ENCODE measurements around the gene METTL26. TPM values are rescaled to one million over a fixed set of nuclear protein-coding genes. Genes with fewer than 3 reads are reported as not detected.

The METTL26 gene
- total and polyA plus RNA-seq, 8 donors = 18.8 to 130 (median 27.2) TPM

DNA sequence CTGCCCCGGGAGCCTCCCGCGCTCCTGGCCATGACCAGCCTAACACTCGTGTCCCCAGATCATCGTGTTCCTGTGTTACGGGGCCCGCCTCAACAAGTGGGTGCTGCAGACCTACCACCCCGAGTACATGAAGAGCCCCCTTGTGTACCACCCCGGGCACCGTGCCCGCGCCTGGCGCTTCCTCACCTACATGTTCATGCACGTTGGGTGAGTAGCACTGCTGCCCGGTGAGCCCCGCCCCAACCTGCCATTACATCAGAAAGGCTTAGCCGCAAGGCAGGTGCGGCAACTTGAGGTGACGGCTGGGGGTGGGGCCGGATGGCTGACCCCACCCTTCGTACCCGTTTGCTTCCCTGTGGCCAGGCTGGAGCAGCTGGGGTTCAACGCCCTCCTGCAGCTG lies 40.8 kb upstream of the METTL26 start:
- DNase-seq (peak in 2 of 6 donors; percentile 33 to 84), FAIRE-seq (no peak), ATAC-seq (no peak)
- WGBS, 2 donors = 76 to 82% methylated on average over 23 of the region's 23 CpGs
- Histone ChIP-seq H3K4me3 (no peak overlapping the region), H3K9me3 (no peaks in the 10 kb centered on the region), H3K27ac (no peak overlapping the region), H3K27me3 (no peaks in the 10 kb centered on the region), H3K36me3 (peaks cover 0 to 19% (median 17%) of the 10 kb centered on the region in 3 donors), H3K4me1 (peaks cover 9 to 11% (median 9%) of the 10 kb centered on the region in 3 donors)
- intact Hi-C loops (cut with DNase I) = no loop called here
- no peak for TF ChIP-seq CTCF (IDR thresholded peaks at IDR 0.05)

GRCh38 chr16:676565-676902 lies 40.4 kb upstream of the METTL26 start:
- intact Hi-C loops (cut with DNase I) = no loop called here

DNA sequence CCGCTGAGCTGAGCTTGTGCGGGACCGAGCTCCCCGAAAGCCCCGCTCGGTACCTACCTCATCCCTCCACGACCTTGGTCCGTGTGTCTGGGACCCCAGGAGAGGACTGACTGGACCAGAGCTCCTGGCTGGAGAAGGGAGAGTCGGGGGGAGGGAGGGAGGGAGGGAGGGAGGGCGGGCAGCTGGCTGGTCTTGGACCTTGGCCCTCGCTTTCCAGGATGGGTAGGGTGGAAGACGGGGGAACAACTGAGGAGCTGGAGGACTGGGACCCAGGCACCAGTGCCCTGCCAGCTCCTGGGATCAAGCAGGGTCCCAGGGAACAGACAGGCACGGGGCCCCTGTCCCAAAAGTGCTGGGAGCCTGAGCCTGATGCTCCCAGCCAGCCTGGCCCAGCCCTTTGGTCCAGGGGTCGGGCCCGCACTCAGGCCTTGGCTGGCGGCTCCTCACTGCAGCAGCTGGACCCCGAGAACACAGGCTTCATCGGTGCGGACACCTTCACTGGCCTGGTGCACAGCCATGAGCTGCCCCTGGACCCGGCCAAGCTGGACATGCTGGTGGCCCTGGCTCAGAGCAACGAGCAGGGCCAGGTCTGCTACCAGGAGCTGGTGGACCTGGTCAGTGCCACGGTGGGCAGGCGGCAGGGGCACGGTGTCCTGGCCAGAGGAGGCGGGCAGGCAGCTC lies 39.9 kb upstream of the METTL26 start:
- Histone ChIP-seq H3K27me3 (no peaks in the 10 kb centered on the region), H3K4me1 (peaks cover under 1 to 2% (median 1%) of the 10 kb centered on the region in 3 donors), H3K36me3 (peaks cover 0 to 21% (median 20%) of the 10 kb centered on the region in 3 donors), H3K9me3 (no peaks in the 10 kb centered on the region), H3K27ac (no peak overlapping the region), H3K4me3 (peak overlapping the region in 2 of 4 donors; percentile 30 to 35)
- WGBS, 2 donors = 42 to 46% methylated on average over 24 to 25 of the region's 25 CpGs
- no peak for TF ChIP-seq CTCF (IDR thresholded peaks at IDR 0.05)
- DNase-seq (peak in 1 of 6 donors; percentile 87), ATAC-seq (no peak), FAIRE-seq (no peak)
- intact Hi-C loops (cut with DNase I) = no loop called here

More at GRCh38 chr16:676565-676902, 40.4 kb upstream of the METTL26 start:
- Histone ChIP-seq H3K9me3 (no peaks in the 10 kb centered on the region), H3K4me3 (no peak overlapping the region), H3K27ac (no peak overlapping the region), H3K27me3 (no peaks in the 10 kb centered on the region), H3K36me3 (peaks cover 0 to 17% (median 15%) of the 10 kb centered on the region in 3 donors), H3K4me1 (peaks cover 5 to 7% (median 6%) of the 10 kb centered on the region in 3 donors)
- no peak for TF ChIP-seq CTCF (IDR thresholded peaks at IDR 0.05)
- 88 to 92% methylated on average over 18 to 21 of the region's 21 CpGs for WGBS, 2 donors
- DNase-seq (no peak), ATAC-seq (no peak), FAIRE-seq (no peak)

DNA sequence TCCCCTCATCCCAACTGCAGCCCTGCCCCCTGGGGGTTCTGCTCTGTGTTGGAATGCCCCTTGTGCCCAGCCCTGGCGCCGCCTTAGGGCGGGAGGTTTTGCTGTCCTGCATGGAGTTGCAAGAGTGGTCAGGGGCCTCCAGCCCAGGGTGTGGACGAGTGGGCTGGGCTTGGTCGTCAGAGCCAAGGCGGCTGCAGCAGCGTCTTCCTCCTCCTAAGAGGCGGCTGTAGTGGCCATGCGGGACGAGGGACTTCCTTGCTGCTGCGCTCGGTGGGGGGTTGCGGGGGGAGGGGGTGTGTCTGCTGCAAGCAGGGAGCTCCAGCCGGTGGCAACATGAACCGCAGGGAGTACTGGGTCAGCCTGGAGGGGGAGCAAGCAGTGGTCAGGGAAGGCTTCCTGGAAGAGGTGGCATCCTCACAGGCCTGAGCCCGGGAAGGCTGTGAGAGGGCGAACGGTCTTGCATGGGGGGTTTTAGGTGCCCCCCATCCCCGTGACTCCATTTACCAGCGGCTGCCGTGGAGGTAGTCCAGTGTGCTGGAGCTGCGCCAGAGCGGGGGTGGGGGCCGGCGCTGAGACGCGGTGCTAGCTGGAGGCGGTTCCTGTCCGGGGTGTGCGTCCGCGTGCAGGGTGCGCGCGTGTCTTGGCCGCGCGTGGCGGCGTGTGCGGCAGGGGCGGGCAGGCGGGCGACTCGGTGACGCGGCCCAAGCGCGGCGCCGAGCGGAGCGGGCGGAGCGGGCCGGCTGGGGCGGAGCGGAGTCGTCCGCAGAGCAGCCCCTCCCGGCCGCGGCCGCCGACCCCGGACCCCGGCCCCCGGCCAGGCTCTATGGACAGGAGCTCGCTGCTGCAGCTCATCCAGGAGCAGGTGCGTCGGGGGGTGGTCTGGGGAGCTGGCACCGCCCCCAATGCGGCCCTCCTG lies 39.1 kb upstream of the METTL26 start, which contains the start of gene RHBDL1:
RHBDL1 (plus strand) TSS at position 704 of the 916 bp plus-strand sequence; CDS start at position 824, 120 bp downstream.
- no peak for TF ChIP-seq CTCF (IDR thresholded peaks at IDR 0.05)
- FAIRE-seq (no peak), DNase-seq (peak in 3 of 6 donors; percentile 53 to 87 (median 76)), ATAC-seq (no peak)
- intact Hi-C loops (cut with DNase I) = no loop called here
- Histone ChIP-seq H3K27ac (no peak within 1 kb of the TSS), H3K4me3 (peak within 1 kb of the TSS in 2 of 4 donors; percentile 30 to 35), H3K36me3 (peaks cover 0 to 28% (median 27%) of the 10 kb centered on the region in 3 donors), H3K27me3 (no peaks in the 10 kb centered on the region), H3K9me3 (no peaks in the 10 kb centered on the region), H3K4me1 (no peaks in the 10 kb centered on the region)
- 9 to 16% methylated on average over 31 to 73 of the region's 73 CpGs for WGBS, 2 donors
